Dedifferentiated amniotic fluid mesenchymal stem cell (primary cell): ENCODE data around the gene CYP2R1.
"Not testable (repeated sequence)": the region's sequence is repeated elsewhere in the genome, so short reads cannot be mapped to it uniquely, and the experiment has no call there.

ENCODE experiments used
- DNase-seq: peaks from one replicate; pipeline ENCODE4 v3.0.0-alpha.2; 2016; ENCODE audit errors: extremely low spot score

CYP2R1 gene

GRCh38 chr11:14892577-14892976, 546 bp upstream of the CYP2R1 start:
- DNase-seq: no peak

- DNase-seq: peak; percentile 72
Observed at GRCh38 chr11:14891143-14892035, 642 bp downstream of the CYP2R1 start.

GRCh38 chr11:14886513-14886912, 5.5 kb downstream of the CYP2R1 start:
- no peak for DNase-seq

- no peak for DNase-seq
Observed at GRCh38 chr11:14884667-14885273, 7.3 kb downstream of the CYP2R1 start.

- not testable (repeated sequence) for DNase-seq
Observed at GRCh38 chr11:14883683-14884082, 8.3 kb downstream of the CYP2R1 start.

GRCh38 chr11:14882196-14882595, 9.8 kb downstream of the CYP2R1 start:
- no peak for DNase-seq

- DNase-seq: no peak
Observed at GRCh38 chr11:14881576-14882193, 10.3 kb downstream of the CYP2R1 start.

GRCh38 chr11:14875163-14875562, 16.9 kb downstream of the CYP2R1 start:
- DNase-seq: no peak

- DNase-seq: no peak
Observed at GRCh38 chr11:14873632-14874031, 18.4 kb downstream of the CYP2R1 start.

GRCh38 chr11:14872032-14872431, 20.0 kb downstream of the CYP2R1 start:
- DNase-seq: peak; percentile 39

GRCh38 chr11:14863775-14864174, 28.3 kb downstream of the CYP2R1 start:
- DNase-seq: not testable (repeated sequence)

- no peak for DNase-seq
Observed at GRCh38 chr11:14861680-14862079, 30.4 kb downstream of the CYP2R1 start.

GRCh38 chr11:14860511-14860910, 31.5 kb downstream of the CYP2R1 start:
- DNase-seq: no peak

GRCh38 chr11:14858404-14858803, 33.6 kb downstream of the CYP2R1 start:
- no peak for DNase-seq

- DNase-seq: no peak
Observed at GRCh38 chr11:14857621-14858020, 34.4 kb downstream of the CYP2R1 start.

- DNase-seq: no peak
Observed at GRCh38 chr11:14855890-14856289, 36.1 kb downstream of the CYP2R1 start.

- DNase-seq: no peak
Observed at GRCh38 chr11:14854057-14854456, 38.0 kb downstream of the CYP2R1 start.

- no peak for DNase-seq
Observed at GRCh38 chr11:14852571-14853177, 39.4 kb downstream of the CYP2R1 start.

- no peak for DNase-seq
Observed at GRCh38 chr11:14842002-14842401, 50.0 kb downstream of the CYP2R1 start.

GRCh38 chr11:14835496-14836492, 56.2 kb downstream of the CYP2R1 start:
- DNase-seq: no peak
